Liver (tissue), 9 donors: ENCODE data around the gene NT5DC2. TPM values are rescaled to one million over a fixed set of nuclear protein-coding genes. Genes with fewer than 3 reads are reported as not detected.

ENCODE experiments used
- DNase-seq: peaks from one replicate; pipeline ENCODE4 v3.0.0-alpha.2; 2017; ENCODE audit warnings: low spot score
- H3K27ac ChIP-seq, 2 donors: one replicate each; pipeline ENCODE4 v1.7.0; 2013; ENCODE audit warnings: inconsistent platforms in 2 of 2, low read length in 2 of 2, control low read depth in 1 of 2, low read depth in 1 of 2, mild to moderate bottlenecking in 1 of 2
- H3K27me3 ChIP-seq, 4 donors: one replicate each; pipeline versions ENCODE4 v1.6.1 to v1.7.0; 2013; ENCODE audit warnings: low read length in 3 of 4, inconsistent platforms in 1 of 4, mild to moderate bottlenecking in 1 of 4, moderate library complexity in 1 of 4; ENCODE audit not compliant: control insufficient read depth in 4 of 4, insufficient read depth in 4 of 4
- H3K36me3 ChIP-seq, 4 donors: one replicate each; pipeline versions ENCODE4 v1.6.1 to v1.7.0; 2013; ENCODE audit warnings: low read length in 3 of 4, mild to moderate bottlenecking in 3 of 4, low read depth in 1 of 4, moderate library complexity in 1 of 4; ENCODE audit not compliant: control insufficient read depth in 4 of 4, insufficient read depth in 3 of 4
- H3K4me1 ChIP-seq, 4 donors: one replicate each; pipeline versions ENCODE4 v1.6.1 to v1.7.0; 2013; ENCODE audit warnings: low read length in 3 of 4, mild to moderate bottlenecking in 3 of 4, moderate library complexity in 1 of 4; ENCODE audit not compliant: control insufficient read depth in 4 of 4, insufficient read depth in 4 of 4
- H3K4me3 ChIP-seq, 3 donors: one replicate each; pipeline versions ENCODE4 v1.6.1 to v1.7.0; 2013; ENCODE audit warnings: low read length in 3 of 3, control low read depth in 1 of 3, low read depth in 1 of 3, mild to moderate bottlenecking in 1 of 3
- H3K9ac ChIP-seq, 2 donors: one replicate each; pipeline ENCODE4 v1.7.0; 2013; ENCODE audit warnings: low read length in 2 of 2, mild to moderate bottlenecking in 2 of 2, moderate library complexity in 2 of 2, control low read depth in 1 of 2, low read depth in 1 of 2
- H3K9me3 ChIP-seq, 4 donors: one replicate each; pipeline versions ENCODE4 v1.6.1 to v1.7.0; 2013; ENCODE audit warnings: low read length in 3 of 4; ENCODE audit not compliant: control insufficient read depth in 4 of 4
- EGR1 ChIP-seq, 2 donors: IDR thresholded peaks; 2 replicates each; pipeline ENCODE4 v1.6.1; 2016 to 2018; ENCODE audit warnings: antibody characterized with exemption in 2 of 2, low read depth in 2 of 2
- FOXA2 ChIP-seq: IDR thresholded peaks from 2 replicates; pipeline ENCODE4 v1.6.1; 2016; ENCODE audit warnings: antibody characterized with exemption
- GABPA ChIP-seq, 2 donors: IDR thresholded peaks in 1 of 2; conservative IDR thresholded peaks in 1 of 2; 2 replicates each; pipeline ENCODE4 v1.6.1; 2016; ENCODE audit warnings: antibody characterized with exemption in 2 of 2, mild to moderate bottlenecking in 1 of 2, moderate library complexity in 1 of 2
- HNF4A ChIP-seq, 2 donors: conservative IDR thresholded peaks; 2 replicates each; pipeline ENCODE4 v1.6.1; 2016; ENCODE audit warnings: antibody characterized with exemption in 2 of 2, mild to moderate bottlenecking in 2 of 2
- MAX ChIP-seq: IDR thresholded peaks from 2 replicates; pipeline ENCODE4 v1.6.1; 2016; ENCODE audit warnings: antibody characterized with exemption
- RAD21 ChIP-seq, 2 donors: IDR thresholded peaks; 2 replicates each; pipeline ENCODE4 v1.6.1; 2016; ENCODE audit warnings: antibody characterized with exemption in 2 of 2, mild to moderate bottlenecking in 2 of 2
- RXRA ChIP-seq, 2 donors: IDR thresholded peaks; 2 replicates each; pipeline ENCODE4 v1.6.1; 2017 to 2018; ENCODE audit warnings: antibody characterized with exemption in 2 of 2, mild to moderate bottlenecking in 1 of 2
- SP1 ChIP-seq: IDR thresholded peaks from 2 replicates; pipeline ENCODE4 v1.6.1; 2018; ENCODE audit warnings: antibody characterized with exemption, mild to moderate bottlenecking
- TAF1 ChIP-seq: conservative IDR thresholded peaks from 2 replicates; pipeline ENCODE4 v1.6.1; 2016; ENCODE audit warnings: antibody characterized with exemption, mild to moderate bottlenecking
- ZBTB33 ChIP-seq: IDR thresholded peaks from 2 replicates; pipeline ENCODE4 v1.6.1; 2016; ENCODE audit warnings: antibody characterized with exemption
- WGBS: extraction: QIAGEN DNeasy Blood & Tissue Kit; methylation state at CpG from one replicate; pipeline ENCODE4 v1.1.7; 2013; 5-methylcytosine and 5-hydroxymethylcytosine counted together
- polyA plus RNA-seq, 2 donors: library from polyadenylated mRNA; stranded (reverse) in 1 of 2; unstranded in 1 of 2; fragments of 200-250 nt in 1 of 2; fragments of >200 nt in 1 of 2; fragmentation: Nextera tagmentation in 1 of 2; extraction: Ambion mirVana in 1 of 2; gene quantifications; one replicate each; pipeline versions ENCODE4 v1.2.1 to v1.2.3, GENCODE V29; 2013 to 2015
- total RNA-seq, 2 donors: library from RNA; depleted of rRNA; stranded (reverse); fragments of >200 nt; gene quantifications; one replicate each; pipeline ENCODE4 v1.2.3, GENCODE V29; 2014
- TF ChIP-seq, protein P1 (sequence below): IDR thresholded peaks from 2 replicates; pipeline ENCODE4 v1.6.1; 2016; ENCODE audit warnings: antibody characterized with exemption
- TF ChIP-seq, protein P2 (sequence below): fragments of 150-350 bp; IDR thresholded peaks from 2 replicates; pipeline ENCODE4 v1.5.1; 2017; ENCODE audit warnings: improper control_type of control experiment, low read depth, low read length; ENCODE audit not compliant: missing input control
- donor health status: healthy.
- donor health status: healthy.
- donor health status: healthy.
- donor health status: healthy.
- donor health status: healthy.

The NT5DC2 gene
- total and polyA plus RNA-seq, 4 donors = 2.8 to 20.9 (median 3.1) TPM

DNA sequence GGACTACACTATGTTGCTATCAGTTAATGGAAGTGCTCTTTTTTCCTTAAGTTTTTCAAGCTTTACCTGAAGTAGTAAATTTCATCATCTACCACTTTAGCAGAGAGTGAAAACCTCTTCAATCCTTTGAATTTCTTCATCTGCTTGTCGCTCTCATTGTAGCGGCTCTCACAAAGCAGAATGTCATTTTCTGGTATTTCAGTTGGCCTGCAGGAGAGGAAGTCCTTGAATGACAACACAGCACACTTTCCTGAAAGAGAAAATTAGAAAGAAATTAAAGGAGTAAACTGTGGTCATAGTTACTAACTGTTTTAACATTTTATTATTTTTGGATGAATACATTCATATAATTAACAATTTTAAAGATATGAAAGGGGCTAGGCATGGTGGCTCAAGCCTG is 30.3 kb upstream of the NT5DC2 start:
- TF ChIP-seq MAX = no peak
- no peak for TF ChIP-seq SP1
- no peak for TF ChIP-seq HNF4A (conservative IDR thresholded peaks at IDR 0.05)
- no peak for TF ChIP-seq EGR1 (IDR thresholded peaks at IDR 0.05; ENCODE audit: low read depth in 2 of 2)
- TF ChIP-seq, protein P1, sequence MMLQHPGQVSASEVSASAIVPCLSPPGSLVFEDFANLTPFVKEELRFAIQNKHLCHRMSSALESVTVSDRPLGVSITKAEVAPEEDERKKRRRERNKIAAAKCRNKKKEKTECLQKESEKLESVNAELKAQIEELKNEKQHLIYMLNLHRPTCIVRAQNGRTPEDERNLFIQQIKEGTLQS = no peak
- TF ChIP-seq TAF1 = no peak
- TF ChIP-seq RAD21 (IDR thresholded peaks at IDR 0.05) = no peak
- no peak for TF ChIP-seq GABPA (IDR thresholded peaks at IDR 0.05 in 1 of 2, conservative IDR thresholded peaks at IDR 0.05 in 1 of 2)
- TF ChIP-seq ZBTB33 = no peak
- no peak for TF ChIP-seq RXRA (IDR thresholded peaks at IDR 0.05)
- no peak for TF ChIP-seq FOXA2
- TF ChIP-seq, protein P2, sequence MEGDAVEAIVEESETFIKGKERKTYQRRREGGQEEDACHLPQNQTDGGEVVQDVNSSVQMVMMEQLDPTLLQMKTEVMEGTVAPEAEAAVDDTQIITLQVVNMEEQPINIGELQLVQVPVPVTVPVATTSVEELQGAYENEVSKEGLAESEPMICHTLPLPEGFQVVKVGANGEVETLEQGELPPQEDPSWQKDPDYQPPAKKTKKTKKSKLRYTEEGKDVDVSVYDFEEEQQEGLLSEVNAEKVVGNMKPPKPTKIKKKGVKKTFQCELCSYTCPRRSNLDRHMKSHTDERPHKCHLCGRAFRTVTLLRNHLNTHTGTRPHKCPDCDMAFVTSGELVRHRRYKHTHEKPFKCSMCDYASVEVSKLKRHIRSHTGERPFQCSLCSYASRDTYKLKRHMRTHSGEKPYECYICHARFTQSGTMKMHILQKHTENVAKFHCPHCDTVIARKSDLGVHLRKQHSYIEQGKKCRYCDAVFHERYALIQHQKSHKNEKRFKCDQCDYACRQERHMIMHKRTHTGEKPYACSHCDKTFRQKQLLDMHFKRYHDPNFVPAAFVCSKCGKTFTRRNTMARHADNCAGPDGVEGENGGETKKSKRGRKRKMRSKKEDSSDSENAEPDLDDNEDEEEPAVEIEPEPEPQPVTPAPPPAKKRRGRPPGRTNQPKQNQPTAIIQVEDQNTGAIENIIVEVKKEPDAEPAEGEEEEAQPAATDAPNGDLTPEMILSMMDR = no peak
- Histone ChIP-seq H3K9ac (no peak overlapping the region), H3K9me3 (no peaks in the 10 kb centered on the region), H3K4me1 (no peaks in the 10 kb centered on the region), H3K27ac (no peak overlapping the region), H3K36me3 (peaks cover 6 to 35% (median 29%) of the 10 kb centered on the region in 4 donors), H3K4me3 (no peak overlapping the region), H3K27me3 (no peaks in the 10 kb centered on the region)
- DNase-seq = no peak
- WGBS = 93% methylated on average over 2 of the region's 2 CpGs

GRCh38 chr3:52561028-52561747 is 27.5 kb upstream of the NT5DC2 start:
- 85% methylated on average over 4 of the region's 4 CpGs for WGBS
- H3K27ac ChIP-seq = no peak overlapping the region

More at GRCh38 chr3:52561028-52561747, 27.5 kb upstream of the NT5DC2 start:
- no peaks in the 10 kb centered on the region for H3K27me3 ChIP-seq
- H3K9me3 ChIP-seq = no peaks in the 10 kb centered on the region
- no peaks in the 10 kb centered on the region for H3K4me1 ChIP-seq
- DNase-seq = no peak
- no peak overlapping the region for H3K9ac ChIP-seq
- H3K36me3 ChIP-seq = peaks cover 7 to 42% (median 38%) of the 10 kb centered on the region in 4 donors
- H3K4me3 ChIP-seq = no peak overlapping the region
- TF ChIP-seq, protein P2 = no peak
- no peak for TF ChIP-seq HNF4A (conservative IDR thresholded peaks at IDR 0.05)
- no peak for TF ChIP-seq TAF1
